Ishikawa (cell line): Measurements from ENCODE around the gene HOMER2.

ENCODE experiments used
- CEBPB ChIP-seq: IDR thresholded peaks from 2 replicates; pipeline ENCODE4 v1.6.1; 2012
- CREB1 ChIP-seq: IDR thresholded peaks from 2 replicates; pipeline ENCODE4 v1.6.1; 2012; ENCODE audit warnings: low read depth
- EGR1 ChIP-seq: IDR thresholded peaks from 2 replicates; pipeline ENCODE4 v1.6.1; 2012
- EP300 ChIP-seq: IDR thresholded peaks from 2 replicates; pipeline ENCODE4 v1.6.1; 2012; ENCODE audit warnings: borderline replicate concordance
- FOXM1 ChIP-seq: IDR thresholded peaks from 2 replicates; pipeline ENCODE4 v1.6.1; 2012; ENCODE audit warnings: low read depth, borderline replicate concordance
- MAX ChIP-seq: IDR thresholded peaks from 2 replicates; pipeline ENCODE4 v1.6.1; 2012
- NFIC ChIP-seq: IDR thresholded peaks from 2 replicates; pipeline ENCODE4 v1.6.1; 2012
- RAD21 ChIP-seq: IDR thresholded peaks from 2 replicates; pipeline ENCODE4 v1.6.1; 2012; ENCODE audit warnings: low read depth
- REST ChIP-seq: IDR thresholded peaks from 2 replicates; pipeline ENCODE4 v1.6.1; 2012; ENCODE audit warnings: low read depth, mild to moderate bottlenecking
- TAF1 ChIP-seq: IDR thresholded peaks from 2 replicates; pipeline ENCODE4 v1.6.1; 2012; ENCODE audit warnings: low read depth, mild to moderate bottlenecking
- TCF12 ChIP-seq: IDR thresholded peaks from 2 replicates; pipeline ENCODE4 v1.6.1; 2012; ENCODE audit warnings: low read depth
- TEAD4 ChIP-seq: IDR thresholded peaks from 2 replicates; pipeline ENCODE4 v1.6.1; 2012
- USF1 ChIP-seq: IDR thresholded peaks from 2 replicates; pipeline ENCODE4 v1.6.1; 2012
- YY1 ChIP-seq: IDR thresholded peaks from 2 replicates; pipeline ENCODE4 v1.6.1; 2012; ENCODE audit warnings: low read depth
- ZBTB7A ChIP-seq: IDR thresholded peaks from 2 replicates; pipeline ENCODE4 v1.6.1; 2012; ENCODE audit warnings: low read depth

Gene HOMER2

GRCh38 chr15:82909080-82909815 lies 43.3 kb downstream of the HOMER2 start:
- TF ChIP-seq MAX (no peak), YY1 (no peak), TAF1 (no peak), CEBPB (no peak)

- TF ChIP-seq TCF12 (no peak), USF1 (no peak), TAF1 (no peak), NFIC (no peak), TEAD4 (no peak), FOXM1 (no peak), MAX (no peak), RAD21 (no peak)
Measured at GRCh38 chr15:82907350-82907749, 45.2 kb downstream of the HOMER2 start.

- no peak for TF ChIP-seq TEAD4
- no peak for TF ChIP-seq YY1
- TF ChIP-seq USF1, result no peak
- TF ChIP-seq NFIC, result no peak
- TF ChIP-seq TAF1, result no peak
- TF ChIP-seq RAD21, result no peak
- TF ChIP-seq FOXM1, result no peak
- TF ChIP-seq EGR1, result no peak
- no peak for TF ChIP-seq TCF12
- TF ChIP-seq MAX, result no peak
- no peak for TF ChIP-seq EP300
- no peak for TF ChIP-seq CREB1
- TF ChIP-seq CEBPB, result no peak
- TF ChIP-seq REST, result no peak
- TF ChIP-seq ZBTB7A, result no peak
Measured at GRCh38 chr15:82904574-82904973, 47.9 kb downstream of the HOMER2 start.

GRCh38 chr15:82903511-82903910 lies 49.0 kb downstream of the HOMER2 start:
- TF ChIP-seq EGR1 (no peak), YY1 (no peak), MAX (no peak), REST (no peak), TCF12 (no peak), FOXM1 (no peak), TEAD4 (no peak), USF1 (no peak), NFIC (no peak), ZBTB7A (no peak), EP300 (no peak), TAF1 (no peak), CEBPB (no peak), CREB1 (no peak), RAD21 (no peak)

- no peak for TF ChIP-seq USF1
- TF ChIP-seq EGR1, result no peak
- no peak for TF ChIP-seq YY1
- no peak for TF ChIP-seq TAF1
- TF ChIP-seq TCF12, result no peak
- no peak for TF ChIP-seq EP300
- TF ChIP-seq NFIC, result no peak
- no peak for TF ChIP-seq MAX
- TF ChIP-seq TEAD4, result no peak
- TF ChIP-seq ZBTB7A, result no peak
- TF ChIP-seq CEBPB, result no peak
- no peak for TF ChIP-seq CREB1
Measured at GRCh38 chr15:82901114-82901805, 51.3 kb downstream of the HOMER2 start.
